ENCODE results near the gene TYW3.
"Not testable (repeated sequence)": the region's sequence is repeated elsewhere in the genome, so short reads cannot be mapped to it uniquely, and the experiment has no call there.

TYW3 gene

GRCh38 chr1:74732071-74732946 lies 643 bp upstream of the TYW3 start:
- not testable (repeated sequence) for DNase-seq

GRCh38 chr1:74733604-74734484 lies 892 bp downstream of the TYW3 start:
- DNase-seq, result peak; percentile 76

- DNase-seq, result no peak
Observed at GRCh38 chr1:74737333-74737732, 4.4 kb downstream of the TYW3 start.

GRCh38 chr1:74740307-74740980 lies 7.5 kb downstream of the TYW3 start:
- DNase-seq, result not testable (repeated sequence)

GRCh38 chr1:74745247-74745646 lies 12.3 kb downstream of the TYW3 start:
- not testable (repeated sequence) for DNase-seq

GRCh38 chr1:74748960-74749359 lies 16.0 kb downstream of the TYW3 start:
- no peak for DNase-seq

- no peak for DNase-seq
Observed at GRCh38 chr1:74753104-74753503, 20.2 kb downstream of the TYW3 start.

GRCh38 chr1:74755475-74755874 lies 22.5 kb downstream of the TYW3 start:
- no peak for DNase-seq

- DNase-seq, result not testable (repeated sequence)
Observed at GRCh38 chr1:74756650-74757049, 23.7 kb downstream of the TYW3 start.

GRCh38 chr1:74763807-74764206 lies 30.9 kb downstream of the TYW3 start:
- DNase-seq, result peak; percentile 30

GRCh38 chr1:74766579-74766978 lies 33.6 kb downstream of the TYW3 start:
- DNase-seq, result no peak

GRCh38 chr1:74767490-74767889 lies 34.5 kb downstream of the TYW3 start:
- no peak for DNase-seq

GRCh38 chr1:74771913-74772515 lies 39.1 kb downstream of the TYW3 start:
- DNase-seq, result peak; percentile 46

GRCh38 chr1:74772945-74773344 lies 40.0 kb downstream of the TYW3 start:
- no peak for DNase-seq

- no peak for DNase-seq
Observed at GRCh38 chr1:74773582-74773981, 40.6 kb downstream of the TYW3 start.

- no peak for DNase-seq
Observed at GRCh38 chr1:74775735-74776134, 42.8 kb downstream of the TYW3 start.

GRCh38 chr1:74777525-74777924 lies 44.6 kb downstream of the TYW3 start:
- DNase-seq, result no peak

- DNase-seq, result no peak
Observed at GRCh38 chr1:74779750-74780149, 46.8 kb downstream of the TYW3 start.

GRCh38 chr1:74780594-74780993 lies 47.6 kb downstream of the TYW3 start:
- no peak for DNase-seq

GRCh38 chr1:74785944-74786343 lies 53.0 kb downstream of the TYW3 start:
- DNase-seq, result no peak

GRCh38 chr1:74790453-74790852 lies 57.5 kb downstream of the TYW3 start:
- no peak for DNase-seq

- no peak for DNase-seq
Observed at GRCh38 chr1:74791491-74791890, 58.5 kb downstream of the TYW3 start.

Data from CD4-positive, alpha-beta T cell treated with Interleukin-4 for 4 hours (primary cell).